Measurements from ENCODE around the gene SEC31A.
A peak's percentile ranks its signal among the peaks of the same experiment; 100 is the strongest.
"Not testable (repeated sequence)": the region's sequence is repeated elsewhere in the genome, so short reads cannot be mapped to it uniquely, and the experiment has no call there.

The SEC31A gene

GRCh38 chr4:82891707-82892466 lies 934 bp upstream of the SEC31A start:
- DNase-seq = peak in 1 of 6 experiments; percentile 32

- DNase-seq = no peak
Observed at GRCh38 chr4:82890528-82890900, 439 bp downstream of the SEC31A start.

DNA sequence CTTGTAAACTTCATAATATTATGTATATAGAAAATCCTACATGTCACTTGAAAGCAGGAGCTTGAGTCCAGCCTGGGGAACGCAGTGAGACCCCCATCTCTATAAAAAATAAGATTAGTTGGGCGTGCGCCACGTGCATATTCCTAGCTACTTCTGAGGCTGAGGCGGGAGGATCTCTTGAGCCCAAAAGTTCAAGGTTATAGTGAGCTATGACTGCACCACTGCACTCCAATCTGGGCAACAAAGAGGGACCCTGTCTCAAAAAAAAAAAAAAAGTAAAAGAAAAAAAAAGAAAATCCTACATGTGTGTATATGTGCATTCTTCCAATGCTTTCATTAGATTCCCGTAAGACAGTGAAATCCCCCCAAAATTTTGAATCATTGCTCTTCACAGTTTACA lies 1.7 kb downstream of the SEC31A start:
- DNase-seq = no peak

- no peak for DNase-seq
Observed at GRCh38 chr4:82886147-82886942, 4.6 kb downstream of the SEC31A start.

GRCh38 chr4:82885410-82885809 lies 5.5 kb downstream of the SEC31A start:
- no peak for DNase-seq

DNA sequence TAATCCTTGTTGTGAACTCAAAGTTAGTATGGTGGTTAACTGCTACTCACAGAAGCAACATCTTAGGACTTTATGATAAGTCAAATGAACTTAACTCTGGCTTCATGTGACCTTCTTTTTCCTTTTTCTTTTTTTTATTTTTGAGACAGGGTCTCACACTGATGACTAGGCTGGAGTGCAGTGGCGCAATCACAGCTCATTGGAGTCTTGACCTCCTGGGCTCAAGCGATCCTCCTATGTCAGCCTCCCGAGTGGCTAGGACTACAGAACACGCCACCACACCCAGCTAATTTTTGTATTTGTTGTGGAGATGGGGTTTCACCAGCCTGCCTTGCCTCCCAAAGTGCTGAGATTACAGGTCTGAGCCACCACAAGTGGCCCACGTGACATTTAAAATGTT lies 22.4 kb downstream of the SEC31A start:
- no peak for DNase-seq

GRCh38 chr4:82866706-82867385 lies 24.1 kb downstream of the SEC31A start:
- DNase-seq = no peak

DNA sequence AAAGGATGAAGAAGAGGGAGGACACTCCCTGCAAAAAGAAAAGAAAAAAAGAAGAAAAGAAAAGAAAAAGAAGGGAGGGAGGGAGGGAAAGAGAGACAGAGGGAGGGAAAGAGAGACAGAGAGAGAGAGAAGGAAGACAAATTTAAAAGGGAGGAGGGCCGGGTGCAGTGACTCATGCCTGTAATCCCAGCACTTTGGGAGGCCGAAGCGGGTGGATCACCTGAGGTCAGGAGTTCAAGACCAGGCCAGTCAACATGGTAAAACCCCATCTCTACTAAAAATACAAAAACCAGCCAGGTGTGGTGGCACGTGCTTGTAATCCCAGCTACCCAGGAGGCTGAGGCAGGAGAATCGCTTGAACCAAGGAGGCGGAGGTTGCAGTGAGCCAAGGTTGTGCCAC lies 24.9 kb downstream of the SEC31A start:
- DNase-seq = not testable (repeated sequence)

- DNase-seq = peak in 3 of 6 experiments; percentile 21 to 37 (median 30)
Observed at GRCh38 chr4:82865592-82865991, 25.4 kb downstream of the SEC31A start.

DNA sequence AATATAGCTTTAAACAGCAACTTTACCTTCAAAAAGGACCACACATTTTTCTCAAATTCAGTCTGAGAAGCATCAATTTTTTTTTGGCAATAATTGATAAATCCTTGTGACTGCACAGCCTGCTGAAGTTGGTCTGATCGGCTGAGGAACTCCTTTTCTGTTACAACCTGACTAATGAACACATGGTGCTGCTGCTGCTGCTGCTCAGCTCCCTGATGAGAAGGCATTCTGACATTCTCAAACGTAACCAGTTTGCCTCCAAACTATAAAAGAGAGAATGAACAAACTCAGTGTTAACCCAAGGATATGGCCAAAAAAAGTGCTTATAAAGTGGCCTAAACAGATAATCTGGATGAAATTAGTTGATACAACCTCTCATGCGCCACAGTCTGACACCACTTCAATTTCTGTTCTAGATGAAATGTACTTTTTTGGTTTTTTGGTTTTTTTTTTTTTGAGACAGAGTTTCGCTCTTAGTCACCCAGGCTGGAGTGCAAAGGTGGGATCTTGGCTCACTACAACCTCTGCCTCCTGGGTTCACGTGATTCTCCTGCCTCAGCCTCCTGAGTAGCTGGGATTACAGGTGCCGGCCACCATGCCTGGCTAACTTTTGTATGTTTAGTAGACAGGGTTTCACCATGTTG lies 26.5 kb downstream of the SEC31A start:
- no peak for DNase-seq

DNA sequence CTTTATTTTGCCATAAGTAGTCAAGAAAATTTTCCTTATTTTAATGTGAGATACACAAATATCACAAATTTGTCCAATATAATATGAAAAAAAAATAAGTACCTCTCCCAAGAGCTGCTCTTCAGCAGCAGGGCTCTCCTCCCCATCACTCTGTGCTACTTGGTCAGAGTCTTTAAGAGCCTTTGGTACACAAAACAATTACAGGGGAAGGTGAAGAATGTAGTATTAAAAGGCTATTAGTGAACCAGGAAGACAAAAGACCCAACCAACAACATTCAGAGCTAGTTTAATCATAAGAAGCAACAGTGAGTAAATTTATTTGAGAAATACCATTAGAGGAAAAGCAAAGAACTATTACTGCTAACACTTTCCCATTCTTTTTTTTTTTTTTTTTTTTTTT lies 29.4 kb downstream of the SEC31A start:
- DNase-seq = no peak

GRCh38 chr4:82860487-82860886 lies 30.5 kb downstream of the SEC31A start:
- DNase-seq = not testable (repeated sequence)

GRCh38 chr4:82852751-82853285 lies 38.1 kb downstream of the SEC31A start:
- DNase-seq = no peak

GRCh38 chr4:82851885-82852750 lies 38.8 kb downstream of the SEC31A start:
- peak in 2 of 6 experiments; percentile 5 to 26 for DNase-seq

- no peak for DNase-seq
Observed at GRCh38 chr4:82851318-82851717, 39.6 kb downstream of the SEC31A start.

DNA sequence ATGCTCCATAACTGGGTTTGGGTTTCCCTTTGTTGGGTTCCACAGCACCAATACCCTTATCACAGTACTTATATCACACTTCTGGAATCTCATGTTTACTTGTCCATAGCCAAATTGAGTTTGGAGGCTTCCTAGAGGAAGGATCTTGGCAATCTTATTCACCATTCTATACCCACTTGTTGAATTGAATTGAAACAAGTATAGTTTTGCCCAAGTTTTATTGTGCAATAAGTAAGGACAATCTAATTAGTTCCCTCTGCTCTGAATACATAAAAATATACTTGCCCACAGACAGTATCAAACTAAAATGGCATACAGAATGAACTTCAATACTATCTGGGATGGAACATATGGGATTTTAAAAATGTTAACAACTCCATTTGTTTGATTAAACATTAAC lies 40.3 kb downstream of the SEC31A start:
- no peak for DNase-seq

- DNase-seq = no peak
Observed at GRCh38 chr4:82848706-82849105, 42.2 kb downstream of the SEC31A start.

DNA sequence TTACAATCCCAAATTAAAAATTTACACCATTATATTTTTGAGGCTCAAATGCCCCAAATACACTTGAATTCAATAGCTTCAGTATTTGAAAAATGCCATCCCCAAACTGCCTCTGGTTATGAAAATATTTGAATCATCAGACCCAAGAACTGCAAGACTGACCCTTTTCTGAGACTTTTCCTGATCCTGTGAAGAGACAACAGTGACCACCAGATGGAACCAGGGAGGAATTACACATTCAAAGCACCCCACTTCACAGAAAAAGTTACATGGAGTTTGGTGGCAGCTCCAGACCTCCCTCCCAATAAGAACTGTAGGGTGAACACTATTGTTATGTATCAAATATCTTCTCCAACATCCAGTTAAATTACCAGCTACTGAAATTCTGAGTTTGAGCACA lies 48.4 kb downstream of the SEC31A start:
- DNase-seq = peak in 1 of 6 experiments; percentile 9

DNA sequence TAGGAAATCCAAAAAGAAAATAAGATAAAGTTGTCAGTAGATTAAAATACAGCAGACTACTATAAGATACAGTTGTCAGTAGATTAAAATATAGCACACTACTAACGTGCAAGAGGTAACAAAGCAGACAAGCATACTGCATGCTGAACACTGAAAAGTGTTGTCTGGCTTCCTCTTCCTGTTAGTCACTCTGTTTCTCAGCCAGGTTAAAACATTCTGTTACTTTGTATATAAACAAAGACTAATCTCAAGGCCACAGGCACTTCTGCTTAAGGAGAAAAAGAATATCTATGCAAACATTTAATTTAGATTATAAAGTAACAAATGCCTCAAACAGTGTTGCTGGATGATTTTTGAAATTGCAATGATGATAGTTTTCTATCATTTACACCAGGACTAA lies 51.3 kb downstream of the SEC31A start:
- no peak for DNase-seq

DNA sequence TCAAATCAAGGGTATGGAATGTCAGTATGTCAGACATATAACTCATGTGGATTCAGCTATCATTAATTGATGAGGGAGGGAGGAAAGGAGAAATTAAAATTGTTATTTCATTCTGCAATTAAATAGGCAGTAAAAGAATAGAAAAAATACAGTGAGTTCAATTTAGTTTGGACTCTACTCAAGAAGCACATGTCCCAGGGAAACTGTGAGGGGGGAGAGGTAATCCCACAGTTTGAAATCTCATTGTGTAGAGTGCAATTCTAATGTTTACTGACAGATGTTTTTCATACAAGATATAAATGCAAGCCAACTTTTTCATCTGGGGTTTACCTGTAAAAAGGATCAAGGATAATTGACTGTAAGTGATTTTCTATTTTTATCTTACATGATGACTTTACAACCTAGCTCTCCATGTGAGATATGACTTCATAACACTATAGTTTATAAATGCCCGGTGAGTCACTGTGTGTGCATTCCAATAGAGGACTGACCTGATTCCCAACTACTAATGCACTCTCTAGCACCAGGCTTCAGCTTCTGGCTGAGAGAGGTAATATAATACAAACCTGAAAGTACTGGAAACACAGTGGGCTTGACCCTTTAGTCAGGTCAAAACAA lies 57.1 kb downstream of the SEC31A start:
- no peak for DNase-seq

DNA sequence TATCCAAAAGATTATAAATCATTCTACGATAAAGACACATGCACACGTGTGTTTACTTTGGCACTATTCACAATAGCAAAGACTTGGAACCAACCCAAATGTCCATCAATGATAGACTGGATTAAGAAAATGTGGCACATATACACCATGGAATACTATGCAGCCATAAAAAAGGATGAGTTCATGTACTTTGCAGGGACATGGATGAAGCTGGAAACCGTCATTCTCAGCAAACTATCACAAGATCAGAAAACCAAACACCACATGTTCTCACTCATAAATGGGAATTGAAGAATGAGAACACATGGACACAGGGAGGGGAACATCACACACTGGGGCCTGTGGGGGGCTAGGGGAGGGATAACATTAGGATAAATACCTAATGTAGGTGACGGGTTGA lies 57.9 kb downstream of the SEC31A start:
- DNase-seq = not testable (repeated sequence)
